SK-N-SH (cell line): ENCODE data around the gene ATAD3B. TPM values are rescaled to one million over a fixed set of nuclear protein-coding genes. Genes with fewer than 3 reads are reported as not detected.

Source experiments
- CTCF ChIA-PET: fragments of 300-600, 350-600 bp; formaldehyde crosslinking; extraction: SDS; loops from one replicate; lab custom pipeline; 2021; lab: Yijun Ruan, JAX
- POLR2A ChIA-PET: fragments of 350-600 bp; sonication (Branson Sonifier 250); formaldehyde crosslinking; extraction: SDS; loops from one replicate; lab custom pipeline; 2020; ENCODE audit warnings: antibody characterized with exemption, inconsistent platforms; lab: Yijun Ruan, JAX
- DNase-seq: peaks from one replicate; pipeline ENCODE4 v3.0.0; 2012
- H2AFZ ChIP-seq: fragments of 200-600 bp; sonication (generic); 2 replicates; pipeline ENCODE4 v1.8.1; 2016; ENCODE audit warnings: antibody characterized with exemption, mild to moderate bottlenecking, low read depth
- H3F3A ChIP-seq: fragments of 200-600 bp; sonication (generic); replicated peaks from 2 replicates; pipeline ENCODE3; 2016; ENCODE audit warnings: antibody characterized with exemption, mild to moderate bottlenecking; ENCODE audit not compliant: insufficient read depth
- H3K27ac ChIP-seq, 2 experiments: fragments of 200-500 bp in 1 of 2; fragments of 200-600 bp in 1 of 2; sonication (Bioruptor generic) in 1 of 2; sonication (generic), shearing (Covaris generic) in 1 of 2; 2 replicates each; pipeline versions ENCODE4 v1.5.1 to v1.6.1; 2014 to 2016; ENCODE audit warnings: low read depth in 2 of 2, inconsistent platforms in 1 of 2, low read length in 1 of 2, mild to moderate bottlenecking in 1 of 2, mixed read lengths in 1 of 2
- H3K27me3 ChIP-seq: fragments of 200-600 bp; sonication (generic), shearing (Covaris generic); 2 replicates; pipeline ENCODE4 v1.6.1; 2016; ENCODE audit warnings: mixed run types; ENCODE audit not compliant: insufficient read depth
- H3K36me3 ChIP-seq, 2 experiments: fragments of 200-500 bp in 1 of 2; fragments of 200-600 bp in 1 of 2; sonication (Bioruptor generic) in 1 of 2; sonication (generic) in 1 of 2; replicated peaks in 1 of 2; 2 replicates each; pipeline versions ENCODE3 to v1.5.1; 2014 to 2016; ENCODE audit warnings: low read length in 1 of 2, mild to moderate bottlenecking in 1 of 2; ENCODE audit not compliant: insufficient read depth in 2 of 2, control insufficient read depth in 1 of 2
- H3K4me1 ChIP-seq, 2 experiments: fragments of 200-500 bp in 1 of 2; fragments of 200-600 bp in 1 of 2; sonication (Bioruptor generic) in 1 of 2; sonication (generic), shearing (Covaris generic) in 1 of 2; 2 replicates each; pipeline versions ENCODE4 v1.5.1 to v1.6.1; 2014 to 2016; ENCODE audit warnings: low read depth in 1 of 2, low read length in 1 of 2, mixed run types in 1 of 2; ENCODE audit not compliant: insufficient read depth in 2 of 2, control insufficient read depth in 1 of 2
- H3K4me2 ChIP-seq: fragments of 200-600 bp; sonication (generic), shearing (Covaris generic); 2 replicates; pipeline ENCODE4 v1.6.1; 2017; ENCODE audit warnings: mixed run types
- H3K4me3 ChIP-seq, 2 experiments: fragments of 200-500 bp in 1 of 2; fragments of 200-600 bp in 1 of 2; sonication (Bioruptor generic) in 1 of 2; sonication (generic), shearing (Covaris generic) in 1 of 2; 2 replicates each; pipeline versions ENCODE4 v1.5.1 to v1.8.1; 2014 to 2016; ENCODE audit warnings: low read depth in 2 of 2, inconsistent platforms in 1 of 2, low read length in 1 of 2, mild to moderate bottlenecking in 1 of 2, mixed read lengths in 1 of 2, moderate library complexity in 1 of 2
- H3K79me2 ChIP-seq: fragments of 200-600 bp; sonication (generic); 2 replicates; pipeline ENCODE4 v1.8.1; 2017; ENCODE audit warnings: mild to moderate bottlenecking; ENCODE audit not compliant: insufficient read depth
- H3K9ac ChIP-seq: fragments of 200-600 bp; sonication (generic); 2 replicates; pipeline ENCODE4 v1.6.1; 2017; ENCODE audit warnings: mixed run types
- H3K9me2 ChIP-seq: fragments of 200-600 bp; sonication (generic); 2 replicates; pipeline ENCODE4 v1.6.1; 2017; ENCODE audit warnings: mixed run types
- H3K9me3 ChIP-seq: fragments of 200-600 bp; sonication (generic); 2 replicates; pipeline ENCODE4 v1.6.1; 2017; ENCODE audit warnings: mixed run types, mild to moderate bottlenecking, moderate library complexity
- H4K20me1 ChIP-seq: fragments of 200-600 bp; sonication (generic); 2 replicates; pipeline ENCODE4 v1.6.1; 2017; ENCODE audit warnings: mild to moderate bottlenecking, mixed run types; ENCODE audit not compliant: insufficient read depth
- CHD2 ChIP-seq: fragments of 150-350 bp; IDR thresholded peaks from 2 replicates; pipeline ENCODE4 v1.6.1; 2018; ENCODE audit warnings: low read length; ENCODE audit not compliant: partially characterized antibody
- GABPA ChIP-seq: IDR thresholded peaks from 2 replicates; pipeline ENCODE4 v1.4.0; 2012; ENCODE audit warnings: low read depth, mild to moderate bottlenecking
- GATA2 ChIP-seq: sonication (generic); formaldehyde crosslinking; IDR thresholded peaks from 2 replicates; pipeline ENCODE4 v1.5.0; 2020; ENCODE audit warnings: mild to moderate bottlenecking, missing genetic modification reagents
- IRF3 ChIP-seq: fragments of 150-350 bp; IDR thresholded peaks from 2 replicates; pipeline ENCODE4 v1.6.1; 2016; ENCODE audit warnings: mild to moderate bottlenecking, low read depth, low read length
- MAX ChIP-seq: IDR thresholded peaks from 2 replicates; pipeline ENCODE4 v1.4.0; 2012; ENCODE audit warnings: low read depth
- MXI1 ChIP-seq: IDR thresholded peaks from 2 replicates; pipeline ENCODE4 v1.6.1; 2012; ENCODE audit warnings: mild to moderate bottlenecking, low read depth, low read length, improper control_type of control experiment
- NRF1 ChIP-seq: IDR thresholded peaks from 2 replicates; pipeline ENCODE4 v1.6.1; 2012; ENCODE audit warnings: low read depth, mild to moderate bottlenecking, low read length
- POLR2AphosphoS5 ChIP-seq: IDR thresholded peaks from 2 replicates; pipeline ENCODE4 v1.6.1; 2012; ENCODE audit warnings: low read depth, low read length
- SIN3A ChIP-seq: IDR thresholded peaks from 2 replicates; pipeline ENCODE4 v1.6.1; 2012; ENCODE audit warnings: low read depth, mild to moderate bottlenecking, low read length, moderate library complexity, borderline replicate concordance
- TAF1 ChIP-seq: IDR thresholded peaks from 2 replicates; pipeline ENCODE4 v1.6.1; 2012; ENCODE audit warnings: low read depth, mild to moderate bottlenecking, low read length, moderate library complexity, borderline replicate concordance
- TCF12 ChIP-seq: IDR thresholded peaks from 2 replicates; pipeline ENCODE4 v1.4.0; 2012
- USF1 ChIP-seq: IDR thresholded peaks from 2 replicates; pipeline ENCODE4 v1.4.0; 2012; ENCODE audit warnings: low read depth, borderline replicate concordance
- WGBS: methylation state at CpG from one replicate; pipeline ENCODE4 v1.1.6; 2017; ENCODE audit warnings: low lambda C conversion rate; 5-methylcytosine and 5-hydroxymethylcytosine counted together
- polyA plus RNA-seq, 3 experiments: library from polyadenylated mRNA; depleted of rRNA; stranded (reverse); fragments of >200 nt; gene quantifications; 2 replicates each; pipeline ENCODE4 v1.2.3, GENCODE V29; 2012
- TF ChIP-seq, protein P1 (sequence below): IDR thresholded peaks from 2 replicates; pipeline ENCODE4 v1.6.1; 2012; ENCODE audit warnings: mild to moderate bottlenecking, low read depth, low read length, moderate library complexity

Gene ATAD3B
- 47.6 and 71.6 TPM in 2 replicates for polyA plus RNA-seq (2012; rRNA removed)
- polyA plus RNA-seq (2012; cell fraction: cytosol; rRNA removed) = 13.5 and 13.8 TPM in 2 replicates
- polyA plus RNA-seq (2012; cell fraction: nucleus; rRNA removed) = 255 and 261 TPM in 2 replicates

GRCh38 chr1:1471389-1472052, at the start of gene ATAD3B:
ATAD3B (plus strand) TSS chr1:1471765; CDS start chr1:1471885, 120 bp downstream.
- POLR2A ChIA-PET = no interaction called here

More at GRCh38 chr1:1471389-1472052, at the start of gene ATAD3B:
- 0% methylated on average over 6 of the region's 87 CpGs for WGBS
- Histone ChIP-seq H3K27ac (peak within 1 kb of the TSS; percentile 68 to 83), H2AFZ (peak within 1 kb of the TSS; percentile 88; the same call in 1 of the 2 replicates), H3K27me3 (no peaks in the 10 kb centered on the region), H3K4me3 (peak within 1 kb of the TSS; percentile 78 to 84), H3F3A (peaks cover 3% of the 10 kb centered on the region), H3K4me1 (peaks cover 0 to 5% of the 10 kb centered on the region in 2 experiments; a peak in 1 of 4 replicates), H4K20me1 (peaks cover 19% of the 10 kb centered on the region), H3K79me2 (peaks cover 46% of the 10 kb centered on the region), H3K36me3 (no peaks in the 10 kb centered on the region), H3K9me2 (no peaks in the 10 kb centered on the region), H3K9me3 (no peaks in the 10 kb centered on the region), H3K4me2 (peak within 1 kb of the TSS; percentile 89), H3K9ac (peak within 1 kb of the TSS; percentile 84)
- DNase-seq = peak; percentile 98
- TF ChIP-seq USF1 (0 out of 2 replicates have a peak, but pooled peaks have one; percentile 9), POLR2AphosphoS5 (peak; percentile 68), TCF12 (no peak), GATA2 (CRISPR knock-in tag) (no peak), MXI1 (peak; percentile 86), CHD2 (peak; percentile 53), SIN3A (peak; percentile 71; the same call in 1 of the 2 replicates), IRF3 (no peak), GABPA (peak; percentile 89), MAX (peak; percentile 92), TAF1 (peak; percentile 72), NRF1 (peak; percentile 79)
- TF ChIP-seq, protein P1, sequence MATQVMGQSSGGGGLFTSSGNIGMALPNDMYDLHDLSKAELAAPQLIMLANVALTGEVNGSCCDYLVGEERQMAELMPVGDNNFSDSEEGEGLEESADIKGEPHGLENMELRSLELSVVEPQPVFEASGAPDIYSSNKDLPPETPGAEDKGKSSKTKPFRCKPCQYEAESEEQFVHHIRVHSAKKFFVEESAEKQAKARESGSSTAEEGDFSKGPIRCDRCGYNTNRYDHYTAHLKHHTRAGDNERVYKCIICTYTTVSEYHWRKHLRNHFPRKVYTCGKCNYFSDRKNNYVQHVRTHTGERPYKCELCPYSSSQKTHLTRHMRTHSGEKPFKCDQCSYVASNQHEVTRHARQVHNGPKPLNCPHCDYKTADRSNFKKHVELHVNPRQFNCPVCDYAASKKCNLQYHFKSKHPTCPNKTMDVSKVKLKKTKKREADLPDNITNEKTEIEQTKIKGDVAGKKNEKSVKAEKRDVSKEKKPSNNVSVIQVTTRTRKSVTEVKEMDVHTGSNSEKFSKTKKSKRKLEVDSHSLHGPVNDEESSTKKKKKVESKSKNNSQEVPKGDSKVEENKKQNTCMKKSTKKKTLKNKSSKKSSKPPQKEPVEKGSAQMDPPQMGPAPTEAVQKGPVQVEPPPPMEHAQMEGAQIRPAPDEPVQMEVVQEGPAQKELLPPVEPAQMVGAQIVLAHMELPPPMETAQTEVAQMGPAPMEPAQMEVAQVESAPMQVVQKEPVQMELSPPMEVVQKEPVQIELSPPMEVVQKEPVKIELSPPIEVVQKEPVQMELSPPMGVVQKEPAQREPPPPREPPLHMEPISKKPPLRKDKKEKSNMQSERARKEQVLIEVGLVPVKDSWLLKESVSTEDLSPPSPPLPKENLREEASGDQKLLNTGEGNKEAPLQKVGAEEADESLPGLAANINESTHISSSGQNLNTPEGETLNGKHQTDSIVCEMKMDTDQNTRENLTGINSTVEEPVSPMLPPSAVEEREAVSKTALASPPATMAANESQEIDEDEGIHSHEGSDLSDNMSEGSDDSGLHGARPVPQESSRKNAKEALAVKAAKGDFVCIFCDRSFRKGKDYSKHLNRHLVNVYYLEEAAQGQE = peak; percentile 41; the same call in 1 of the 2 replicates
- CTCF ChIA-PET = no interaction called here
